Mucosa of descending colon (tissue), 3 donors: ENCODE measurements around the gene DOCK8. TPM values are rescaled to one million over a fixed set of nuclear protein-coding genes. Genes with fewer than 3 reads are reported as not detected.

Experiments used
- ATAC-seq: fragments of 200-7000 bp; cut with Tn5 transposase; one replicate; pipeline ENCODE4 v1.9.1; 2020; ENCODE audit warnings: mild to moderate bottlenecking, moderate library complexity
- DNase-seq, 3 donors: peaks; one replicate each; pipeline ENCODE4 v3.0.0-alpha.2; 2020
- H3K36me3 ChIP-seq: fragments of 200-600 bp; one replicate; pipeline ENCODE4 v1.8.0; 2021; ENCODE audit warnings: low read depth, mild to moderate bottlenecking
- H3K4me1 ChIP-seq: fragments of 200-600 bp; one replicate; pipeline ENCODE4 v1.8.0; 2021; ENCODE audit warnings: low read depth, mild to moderate bottlenecking
- H3K4me3 ChIP-seq: fragments of 200-600 bp; one replicate; pipeline ENCODE4 v1.8.0; 2021; ENCODE audit warnings: mild to moderate bottlenecking
- H3K9me3 ChIP-seq: fragments of 200-600 bp; one replicate; pipeline ENCODE4 v1.8.0; 2021; ENCODE audit warnings: mild to moderate bottlenecking
- intact Hi-C, 2 donors: fragments of 100-400 bp; cut with DNase I in 1 of 2; cut with micrococcal nuclease in 1 of 2; formaldehyde crosslinking; loops; one replicate each; pipeline versions ENCODE4 v1.11.0 to v1.11.1; 2022; cut with DNase I, micrococcal nuclease
- total RNA-seq, 3 donors: library from RNA; stranded (reverse); fragmentation: NEBNext Ultra II Directional in 2 of 3; extraction: Animal tissue kit (Norgen Biotek cat#: 25700) in 2 of 3; gene quantifications; one replicate each; pipeline versions ENCODE4 v1.2.1 to v1.2.4, GENCODE V29; 2021 to 2023
- TF ChIP-seq, protein P1 (sequence below): fragments of 200-600 bp; IDR thresholded peaks from one replicate; pipeline ENCODE4 v1.8.0; 2022; ENCODE audit warnings: antibody characterized with exemption, mild to moderate bottlenecking
- donor health status: DM: no; HTN: no; CAD: no; lungs with moderate emphysema.
- donor health status: DM: no; HTN: no; CAD: no.
- donor health status: DM: no; HTN: yes; CAD: no.

DOCK8 gene
- total RNA-seq, 3 donors from 2014 or later: 13.5 to 16.6 (median 15.7) TPM

DNA sequence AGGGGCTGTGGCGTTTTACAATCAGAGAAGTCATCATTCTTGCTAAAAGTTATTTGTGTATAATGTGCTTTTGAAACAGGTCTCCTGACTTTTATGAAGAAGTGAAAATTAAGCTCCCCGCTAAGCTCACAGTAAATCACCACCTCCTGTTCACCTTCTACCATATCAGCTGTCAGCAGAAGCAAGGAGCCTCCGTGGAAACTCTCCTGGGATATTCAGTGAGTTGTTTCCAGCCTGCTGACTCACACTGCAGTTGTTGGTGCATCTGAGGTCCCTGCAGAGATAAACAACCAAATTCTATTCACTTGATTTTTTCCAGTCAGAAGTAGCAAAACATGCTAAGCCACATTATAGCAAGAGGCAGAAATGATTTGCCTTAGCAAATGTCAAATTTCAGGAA is 156.7 kb downstream of the DOCK8 start:
- no peak for ATAC-seq
- TF ChIP-seq, protein P1, sequence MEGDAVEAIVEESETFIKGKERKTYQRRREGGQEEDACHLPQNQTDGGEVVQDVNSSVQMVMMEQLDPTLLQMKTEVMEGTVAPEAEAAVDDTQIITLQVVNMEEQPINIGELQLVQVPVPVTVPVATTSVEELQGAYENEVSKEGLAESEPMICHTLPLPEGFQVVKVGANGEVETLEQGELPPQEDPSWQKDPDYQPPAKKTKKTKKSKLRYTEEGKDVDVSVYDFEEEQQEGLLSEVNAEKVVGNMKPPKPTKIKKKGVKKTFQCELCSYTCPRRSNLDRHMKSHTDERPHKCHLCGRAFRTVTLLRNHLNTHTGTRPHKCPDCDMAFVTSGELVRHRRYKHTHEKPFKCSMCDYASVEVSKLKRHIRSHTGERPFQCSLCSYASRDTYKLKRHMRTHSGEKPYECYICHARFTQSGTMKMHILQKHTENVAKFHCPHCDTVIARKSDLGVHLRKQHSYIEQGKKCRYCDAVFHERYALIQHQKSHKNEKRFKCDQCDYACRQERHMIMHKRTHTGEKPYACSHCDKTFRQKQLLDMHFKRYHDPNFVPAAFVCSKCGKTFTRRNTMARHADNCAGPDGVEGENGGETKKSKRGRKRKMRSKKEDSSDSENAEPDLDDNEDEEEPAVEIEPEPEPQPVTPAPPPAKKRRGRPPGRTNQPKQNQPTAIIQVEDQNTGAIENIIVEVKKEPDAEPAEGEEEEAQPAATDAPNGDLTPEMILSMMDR: no peak
- no peak for DNase-seq
- Histone ChIP-seq H3K4me1 (no peaks in the 10 kb centered on the region), H3K9me3 (no peaks in the 10 kb centered on the region), H3K4me3 (no peak overlapping the region), H3K36me3 (no peaks in the 10 kb centered on the region)
- intact Hi-C loops: no loop called here

DNA sequence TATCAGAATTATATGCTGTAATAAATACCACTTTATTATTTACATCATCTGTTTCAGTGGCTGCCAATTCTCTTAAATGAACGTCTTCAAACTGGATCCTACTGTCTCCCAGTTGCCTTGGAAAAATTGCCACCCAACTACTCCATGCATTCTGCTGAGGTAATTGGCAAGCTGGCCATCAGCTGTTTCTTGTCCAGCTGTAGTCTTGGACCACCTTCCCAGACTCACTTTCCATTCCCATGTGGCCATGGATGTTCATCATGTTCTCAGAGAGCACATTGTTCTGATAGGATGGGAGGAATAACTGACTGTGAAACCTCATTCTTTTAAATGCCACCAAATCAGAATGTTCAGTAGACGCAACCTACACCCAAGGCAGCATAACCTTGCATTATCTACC is 157.5 kb downstream of the DOCK8 start:
- intact Hi-C loops: no loop called here
- ATAC-seq (no peak), DNase-seq (no peak)
- Histone ChIP-seq H3K4me3 (no peak overlapping the region), H3K36me3 (no peaks in the 10 kb centered on the region), H3K9me3 (no peaks in the 10 kb centered on the region), H3K4me1 (no peaks in the 10 kb centered on the region)
- TF ChIP-seq, protein P1: no peak

DNA sequence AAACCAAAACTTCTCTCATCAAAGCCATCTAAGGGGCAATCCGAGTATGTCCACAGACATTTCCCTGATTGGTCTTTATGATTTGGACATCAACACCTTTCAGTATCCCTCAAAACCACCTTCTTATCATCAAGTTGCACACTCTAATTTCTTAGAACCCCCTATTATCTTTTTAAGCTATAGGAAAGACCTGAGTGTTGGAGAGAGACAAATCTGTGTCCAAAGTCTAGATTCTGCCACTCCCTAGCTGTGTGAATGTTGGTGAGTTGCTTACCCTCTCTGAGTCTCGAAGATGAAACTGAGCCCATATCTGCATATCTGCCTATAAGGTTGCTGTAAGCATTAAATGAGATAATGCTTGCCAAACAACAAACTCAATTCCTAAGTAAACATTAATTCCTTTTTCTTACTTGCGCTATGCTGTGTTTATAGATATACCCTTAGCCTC is 159.1 kb downstream of the DOCK8 start:
- intact Hi-C loops: no loop called here
- DNase-seq (no peak), ATAC-seq (no peak)
- Histone ChIP-seq H3K36me3 (no peaks in the 10 kb centered on the region), H3K4me3 (no peak overlapping the region), H3K4me1 (no peaks in the 10 kb centered on the region), H3K9me3 (no peaks in the 10 kb centered on the region)
- TF ChIP-seq, protein P1: no peak

DNA sequence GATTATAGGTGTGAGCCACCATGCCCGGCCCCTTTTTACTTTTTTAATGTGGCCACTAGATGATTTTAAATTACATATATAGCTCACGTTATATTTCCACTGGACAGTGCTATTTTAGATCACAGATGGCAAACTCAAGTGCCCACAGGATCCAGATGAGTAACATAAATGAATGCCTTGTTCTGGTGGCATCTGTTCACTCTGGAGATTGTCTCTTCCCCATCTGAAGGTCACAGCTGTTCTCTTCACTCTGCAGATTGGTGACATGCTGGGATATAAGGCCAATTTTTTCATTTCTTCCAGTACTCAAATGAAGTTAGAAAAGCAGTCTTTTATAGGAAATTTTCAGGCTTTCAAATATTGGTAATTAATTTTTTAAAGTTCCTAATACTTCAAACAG is 160.1 kb downstream of the DOCK8 start:
- no peaks in the 10 kb centered on the region for H3K9me3 ChIP-seq
- TF ChIP-seq, protein P1: no peak
- H3K4me1 ChIP-seq: no peaks in the 10 kb centered on the region
- intact Hi-C loops: no loop called here
- no peak for DNase-seq
- no peaks in the 10 kb centered on the region for H3K36me3 ChIP-seq
- ATAC-seq: no peak
- H3K4me3 ChIP-seq: no peak overlapping the region

DNA sequence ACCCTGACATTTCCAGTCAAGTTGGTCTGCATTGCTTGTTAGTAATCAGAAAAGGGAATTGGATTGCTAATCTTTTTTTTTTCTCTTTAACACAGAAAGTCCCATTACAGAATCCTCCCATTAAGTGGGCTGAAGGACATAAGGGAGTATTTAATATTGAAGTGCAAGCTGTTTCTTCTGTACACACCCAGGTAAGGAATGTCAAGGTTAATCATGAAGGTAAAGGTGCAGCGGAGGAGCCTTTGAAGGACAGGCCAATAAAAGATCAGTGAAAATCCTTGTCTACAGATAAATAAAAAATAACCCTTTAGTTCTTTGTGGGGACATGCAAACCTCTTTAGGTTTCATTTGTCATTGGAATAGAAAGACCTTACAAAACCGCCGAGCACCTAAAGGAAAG is 161.4 kb downstream of the DOCK8 start:
- intact Hi-C loops: no loop called here
- ATAC-seq: no peak
- H3K36me3 ChIP-seq: no peaks in the 10 kb centered on the region
- H3K4me1 ChIP-seq: no peaks in the 10 kb centered on the region
- no peaks in the 10 kb centered on the region for H3K9me3 ChIP-seq
- H3K4me3 ChIP-seq: no peak overlapping the region
- TF ChIP-seq, protein P1: no peak
- no peak for DNase-seq

DNA sequence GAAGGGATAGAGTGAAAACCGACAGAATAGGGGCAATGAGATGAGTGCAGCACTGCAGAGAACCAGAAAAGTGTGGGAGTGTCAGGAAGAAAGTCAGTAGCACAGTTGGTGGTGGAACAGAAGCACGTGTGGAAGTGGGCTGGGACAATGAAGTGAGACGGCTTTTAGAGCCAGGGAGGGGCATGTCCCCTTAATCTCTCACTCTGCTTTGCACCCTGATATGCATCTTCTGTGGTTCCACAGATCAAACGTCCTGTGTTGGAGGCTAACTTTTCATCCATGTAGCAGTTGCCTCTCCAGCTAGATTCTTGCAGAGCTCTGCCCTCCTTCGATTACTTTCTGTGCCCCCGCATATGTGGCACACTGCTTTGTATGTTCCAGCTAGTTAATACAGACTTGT is 163.6 kb downstream of the DOCK8 start:
- Histone ChIP-seq H3K4me1 (no peaks in the 10 kb centered on the region), H3K4me3 (no peak overlapping the region), H3K36me3 (no peaks in the 10 kb centered on the region), H3K9me3 (no peaks in the 10 kb centered on the region)
- TF ChIP-seq, protein P1: no peak
- intact Hi-C loops: no loop called here
- no peak for DNase-seq
- ATAC-seq: no peak
